Stimulated activated CD8-positive, alpha-beta memory T cell treated with anti-CD3 and anti-CD28 coated beads, Interleukin-12 subunit alpha, Interleukin-12 subunit beta, amount 100 ng/mL, for 24 hours (primary cell): ENCODE results near the gene CLASP1.
"Not testable (repeated sequence)": the region's sequence is repeated elsewhere in the genome, so short reads cannot be mapped to it uniquely, and the experiment has no call there.

Experiments used
- DNase-seq: peaks from one replicate; pipeline ENCODE4 v3.0.0-alpha.2; 2020; ENCODE audit errors: extremely low read depth

Gene CLASP1

GRCh38 chr2:121582272-121582671 lies 67.0 kb downstream of the CLASP1 start:
- no peak for DNase-seq

- DNase-seq, result no peak
Observed at GRCh38 chr2:121579309-121579708, 70.0 kb downstream of the CLASP1 start.

DNA sequence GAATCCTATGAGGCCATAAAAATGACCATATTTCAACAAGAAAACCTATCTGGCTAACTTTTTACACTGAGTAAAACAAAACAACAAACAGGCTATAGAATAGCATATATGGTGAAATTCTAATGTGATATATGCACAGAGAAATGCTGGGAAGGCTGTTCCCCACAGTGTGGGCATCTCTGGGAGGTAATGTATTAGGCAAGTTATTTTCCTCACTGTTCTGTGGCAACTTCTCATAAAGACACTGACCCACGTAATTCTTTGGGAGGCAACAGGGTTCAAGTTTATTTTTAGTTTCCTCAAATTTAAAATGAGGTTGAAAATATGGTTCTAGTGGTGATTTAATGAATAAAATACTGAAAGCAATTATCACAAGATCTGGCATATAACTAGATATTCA lies 71.9 kb downstream of the CLASP1 start:
- no peak for DNase-seq

GRCh38 chr2:121576263-121576662 lies 73.0 kb downstream of the CLASP1 start:
- DNase-seq, result no peak

DNA sequence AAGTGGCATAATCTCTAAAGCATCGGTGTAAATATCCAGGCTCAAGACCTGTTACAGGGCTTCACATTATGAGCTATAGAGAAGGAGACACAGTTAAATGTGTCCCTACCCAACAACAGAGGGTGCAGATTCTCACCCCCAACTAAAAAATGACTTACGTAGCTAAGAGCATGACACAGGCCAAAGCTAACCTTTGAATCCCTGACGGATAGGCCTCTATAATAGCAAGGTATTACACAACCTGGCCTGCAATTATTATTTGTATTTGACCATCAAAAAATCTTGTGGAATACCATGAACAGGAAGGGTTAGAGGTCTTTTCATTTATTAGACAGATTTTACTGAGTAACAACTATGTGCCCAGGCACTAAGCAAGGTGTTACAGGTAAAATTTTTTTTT lies 73.5 kb downstream of the CLASP1 start:
- no peak for DNase-seq

- no peak for DNase-seq
Observed at GRCh38 chr2:121570667-121571055, 78.6 kb downstream of the CLASP1 start.

DNA sequence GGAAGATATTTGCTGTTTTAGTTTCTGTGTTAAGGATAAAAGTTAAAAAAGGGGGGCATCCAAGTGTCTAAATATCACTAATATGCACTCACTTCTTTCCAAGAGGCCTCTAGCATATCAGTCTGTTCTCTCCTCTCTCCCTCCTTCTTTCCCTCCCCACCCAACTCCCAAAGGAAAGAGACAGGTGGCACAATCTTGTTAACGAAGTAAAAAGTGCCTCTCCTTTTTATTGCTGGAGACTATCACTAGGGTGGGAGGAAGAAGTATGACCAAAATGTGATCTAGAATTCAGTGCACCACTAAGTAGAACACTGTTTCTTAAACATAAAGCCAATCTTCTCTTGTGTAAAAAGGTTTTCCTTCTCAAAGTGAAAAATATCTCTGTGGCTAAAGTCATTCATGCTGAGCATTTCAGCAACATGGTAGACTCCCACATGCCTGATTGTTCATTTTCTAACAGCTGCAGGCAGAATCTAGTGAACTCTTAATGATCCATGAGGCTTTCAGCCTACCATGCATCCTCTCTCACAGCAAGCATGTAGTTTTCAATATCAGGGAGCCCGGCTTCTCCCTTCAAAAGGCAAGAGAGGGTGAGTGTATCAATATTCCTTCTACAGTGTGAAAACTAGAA lies 79.1 kb downstream of the CLASP1 start:
- no peak for DNase-seq

GRCh38 chr2:121567957-121568409 lies 81.3 kb downstream of the CLASP1 start:
- DNase-seq, result no peak

GRCh38 chr2:121567452-121567851 lies 81.8 kb downstream of the CLASP1 start:
- DNase-seq, result no peak

DNA sequence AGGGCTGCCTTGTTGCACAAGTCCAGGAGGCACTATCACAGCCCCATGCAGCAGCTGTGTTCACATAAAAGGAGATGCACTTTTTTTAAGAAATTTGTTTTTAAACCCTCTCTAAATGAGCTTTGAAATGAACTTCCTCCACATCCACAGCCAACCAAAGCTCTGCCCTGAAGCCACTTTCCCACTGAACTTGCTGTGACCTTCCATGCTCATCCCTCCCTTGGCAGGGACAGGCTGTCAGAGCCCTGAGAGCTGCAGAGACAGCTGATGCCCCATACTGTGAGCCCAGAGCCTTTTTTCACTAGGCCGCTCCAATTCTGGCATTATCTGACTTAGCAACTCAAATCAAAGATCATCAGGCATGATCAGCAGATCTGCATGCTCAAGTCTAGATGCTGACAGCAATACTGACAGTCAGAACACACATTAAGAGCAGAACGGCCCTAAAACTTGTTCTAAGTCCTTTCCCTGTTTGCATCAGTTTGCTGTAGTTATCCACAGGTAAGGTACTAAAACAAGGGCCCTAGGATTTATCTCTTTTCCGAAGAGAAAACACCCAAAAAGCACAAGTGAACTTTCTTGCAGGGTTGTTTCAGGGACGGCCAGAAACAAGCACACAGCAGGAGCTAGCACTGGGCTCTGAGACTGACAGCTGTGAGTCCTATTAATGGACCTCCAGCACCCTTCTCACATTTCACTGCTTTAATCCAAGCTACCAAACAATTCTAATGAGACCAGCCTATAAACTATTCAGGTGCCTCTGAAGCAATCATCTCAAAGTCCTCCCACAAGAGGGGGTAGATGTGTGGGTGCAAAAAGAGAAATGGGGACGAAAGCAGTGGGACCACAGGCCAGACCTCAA lies 83.6 kb downstream of the CLASP1 start:
- DNase-seq, result no peak

DNA sequence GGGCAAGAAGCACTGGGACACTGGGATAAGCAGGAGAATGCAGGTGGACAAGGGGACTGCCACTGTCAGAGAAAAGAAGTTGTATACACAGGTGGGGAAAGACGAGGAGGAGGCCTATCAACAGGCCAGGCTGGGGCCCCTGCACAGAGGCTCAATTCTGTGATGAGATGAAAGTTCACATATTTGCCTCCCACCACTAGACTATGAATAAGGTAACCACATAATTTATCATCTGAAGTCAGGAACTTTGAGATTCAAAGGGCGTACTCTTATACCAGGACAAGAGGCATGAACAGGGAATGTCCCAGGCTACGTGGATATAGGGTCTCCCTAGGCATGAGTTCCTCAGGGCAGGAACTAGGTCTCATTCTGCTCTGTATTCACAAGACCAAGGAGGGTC lies 84.4 kb downstream of the CLASP1 start:
- no peak for DNase-seq

DNA sequence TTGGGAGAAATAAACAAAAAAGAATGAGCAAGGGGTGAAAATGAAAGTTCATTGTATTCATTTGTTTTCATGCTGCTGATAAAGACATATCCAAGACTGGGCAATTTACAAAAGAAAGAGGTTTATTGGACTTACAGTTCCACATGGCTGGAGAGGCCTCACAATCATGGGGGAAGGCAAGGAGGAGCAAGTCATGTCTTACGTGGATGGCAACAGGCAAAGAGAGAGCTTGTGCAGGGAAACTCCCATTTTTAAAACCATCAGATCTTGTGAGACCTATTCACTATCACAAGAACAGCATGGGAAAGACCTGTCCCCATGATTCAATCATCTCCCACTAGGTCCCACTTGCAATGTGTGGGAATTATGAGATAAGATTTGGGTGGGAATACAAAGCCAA lies 85.5 kb downstream of the CLASP1 start:
- not testable (repeated sequence) for DNase-seq

GRCh38 chr2:121562269-121563176 lies 86.7 kb downstream of the CLASP1 start:
- DNase-seq, result no peak

DNA sequence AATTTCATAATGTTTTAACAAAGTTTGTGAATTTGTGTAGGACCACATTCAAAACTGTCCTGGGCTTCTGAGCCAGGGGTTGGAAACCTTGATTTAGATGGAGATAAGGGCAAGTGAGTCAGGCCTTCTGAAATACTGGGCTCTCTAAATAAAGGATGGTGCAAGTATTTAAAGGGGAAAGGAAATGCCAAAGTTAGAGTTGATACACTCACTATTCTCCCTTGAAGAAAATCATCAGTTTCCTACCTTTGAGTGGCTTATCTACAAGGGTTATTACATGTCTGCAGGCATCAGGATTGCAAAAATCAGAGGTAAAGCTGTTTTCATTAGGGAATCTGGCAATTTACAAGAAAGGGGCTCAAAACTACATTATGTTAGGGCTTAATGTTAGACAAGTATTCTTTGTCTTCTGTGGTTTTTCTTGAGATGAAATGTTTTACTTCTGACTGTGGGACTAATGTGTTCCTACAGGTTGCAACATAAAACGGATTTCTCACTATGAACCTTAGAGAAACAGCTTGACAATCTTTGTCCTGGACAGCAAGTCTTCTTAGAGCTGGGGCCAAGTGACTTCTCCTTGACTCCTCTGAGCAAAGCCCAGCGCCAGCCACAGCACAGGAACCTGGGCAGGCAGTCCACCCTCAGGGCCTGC lies 87.5 kb downstream of the CLASP1 start:
- DNase-seq, result no peak

DNA sequence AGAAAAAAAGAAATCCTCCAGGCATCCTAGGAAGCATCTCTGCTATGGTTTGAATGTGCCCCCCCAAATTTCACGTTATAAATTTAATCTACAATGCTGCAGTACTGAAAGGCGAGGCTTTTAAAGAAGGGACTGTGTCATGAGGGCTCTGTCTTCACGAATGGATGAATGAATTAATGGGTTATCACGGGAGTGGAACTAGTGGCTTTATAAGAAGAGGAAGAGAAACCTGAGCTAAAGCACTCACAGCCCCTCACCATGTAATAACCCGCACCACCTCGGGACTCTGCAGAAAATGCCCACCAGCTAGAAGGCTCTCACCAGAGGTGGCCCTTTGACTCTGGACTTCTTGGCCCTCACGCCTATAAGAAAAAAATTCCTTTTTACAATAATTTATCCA lies 90.9 kb downstream of the CLASP1 start:
- DNase-seq, result no peak

DNA sequence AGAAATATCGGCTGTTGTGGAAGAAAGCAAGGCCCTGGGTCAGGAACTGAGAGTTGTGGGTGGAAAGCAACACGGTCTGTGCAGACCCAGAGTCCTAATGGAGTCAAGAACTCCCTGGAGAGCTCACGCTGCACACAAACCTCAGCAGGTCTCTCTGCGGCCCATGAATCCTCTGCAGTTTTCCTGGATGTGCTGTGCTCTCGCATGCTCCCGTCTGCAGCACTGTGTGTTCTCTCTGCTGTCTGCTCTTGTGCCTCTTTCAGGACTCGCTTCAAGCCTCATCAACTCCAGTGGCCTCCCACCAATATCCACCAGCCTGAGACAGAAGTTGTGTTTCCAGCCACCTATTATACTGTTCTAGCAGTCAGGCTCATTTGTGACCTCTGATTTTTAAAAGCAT lies 94.3 kb downstream of the CLASP1 start:
- no peak for DNase-seq

GRCh38 chr2:121552477-121553180 lies 96.6 kb downstream of the CLASP1 start:
- DNase-seq, result not testable (repeated sequence)

- no peak for DNase-seq
Observed at GRCh38 chr2:121550669-121551068, 98.6 kb downstream of the CLASP1 start.

- no peak for DNase-seq
Observed at GRCh38 chr2:121547646-121548045, 101.6 kb downstream of the CLASP1 start.

GRCh38 chr2:121545913-121546312 lies 103.3 kb downstream of the CLASP1 start:
- DNase-seq, result no peak

- no peak for DNase-seq
Observed at GRCh38 chr2:121545257-121545656, 104.0 kb downstream of the CLASP1 start.
